Smooth muscle cell of bladder (primary cell): ENCODE measurements around the gene MS4A12. TPM values are rescaled to one million over a fixed set of nuclear protein-coding genes. Genes with fewer than 3 reads are reported as not detected.

ENCODE experiments used
- total RNA-seq: library from RNA; depleted of rRNA; stranded (reverse); fragments of >200 nt; gene quantifications from 2 replicates; pipeline ENCODE4 v1.2.3, GENCODE V29; 2014

MS4A12 gene, protein sequence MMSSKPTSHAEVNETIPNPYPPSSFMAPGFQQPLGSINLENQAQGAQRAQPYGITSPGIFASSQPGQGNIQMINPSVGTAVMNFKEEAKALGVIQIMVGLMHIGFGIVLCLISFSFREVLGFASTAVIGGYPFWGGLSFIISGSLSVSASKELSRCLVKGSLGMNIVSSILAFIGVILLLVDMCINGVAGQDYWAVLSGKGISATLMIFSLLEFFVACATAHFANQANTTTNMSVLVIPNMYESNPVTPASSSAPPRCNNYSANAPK
- not detected in 2 replicates for total RNA-seq

DNA sequence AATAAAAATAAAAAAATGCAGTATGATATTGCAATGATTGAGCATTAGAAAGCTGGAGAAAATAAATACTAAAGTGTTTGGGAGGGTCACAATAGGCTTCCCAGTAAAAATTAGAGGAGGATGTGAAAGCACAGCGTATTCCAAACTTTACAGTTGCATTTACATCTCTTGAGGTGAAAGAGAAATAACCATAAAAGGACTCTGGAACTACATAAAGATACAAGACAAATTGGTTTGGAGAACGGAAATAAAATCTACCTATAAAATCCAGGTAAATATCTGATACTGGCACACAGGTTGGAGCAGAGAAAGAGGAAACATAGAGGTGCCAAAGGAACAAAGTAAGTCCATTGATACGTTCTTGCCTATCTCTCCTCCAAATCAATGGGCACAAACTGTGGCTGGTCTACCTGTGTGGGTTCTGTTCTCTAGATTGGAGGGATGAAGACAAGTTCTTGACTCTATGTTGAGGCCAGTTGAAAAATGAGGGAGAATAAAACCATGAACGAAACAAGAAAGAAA, at the start of gene MS4A12:
Gene MS4A12 (plus strand): TSS at position 291 of the 522 bp plus-strand sequence. CDS start 4,541 bp downstream, outside the sequence.

DNA sequence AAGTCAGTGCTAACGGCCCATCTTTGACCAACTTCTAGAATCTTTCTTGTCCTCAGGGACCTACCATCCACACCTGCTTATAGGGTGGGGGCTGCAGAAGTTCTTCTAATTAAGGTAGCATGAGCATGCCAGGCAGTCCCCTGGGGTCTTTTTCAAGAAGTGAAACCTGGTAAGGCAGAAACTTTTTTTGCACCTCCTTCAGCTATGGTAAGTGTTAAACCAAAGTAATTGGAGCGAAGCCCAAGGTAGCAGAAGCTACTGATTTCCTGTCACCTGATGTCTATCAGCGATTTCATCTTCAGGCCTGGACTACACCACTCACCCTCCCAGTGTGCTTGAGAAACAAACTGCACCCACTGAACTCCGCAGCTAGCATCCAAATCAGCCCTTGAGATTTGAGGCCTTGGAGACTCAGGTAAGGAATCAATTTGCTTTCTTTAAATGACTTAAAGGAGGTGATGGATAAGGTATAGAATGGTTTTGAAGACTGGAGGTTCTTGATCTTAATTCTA, 37.0 kb upstream of the MS4A12 start, which contains the start of gene MS4A1:
Gene MS4A1 (plus strand): TSS at position 317 of the 512 bp plus-strand sequence. CDS start 6,528 bp downstream, outside the sequence.

DNA sequence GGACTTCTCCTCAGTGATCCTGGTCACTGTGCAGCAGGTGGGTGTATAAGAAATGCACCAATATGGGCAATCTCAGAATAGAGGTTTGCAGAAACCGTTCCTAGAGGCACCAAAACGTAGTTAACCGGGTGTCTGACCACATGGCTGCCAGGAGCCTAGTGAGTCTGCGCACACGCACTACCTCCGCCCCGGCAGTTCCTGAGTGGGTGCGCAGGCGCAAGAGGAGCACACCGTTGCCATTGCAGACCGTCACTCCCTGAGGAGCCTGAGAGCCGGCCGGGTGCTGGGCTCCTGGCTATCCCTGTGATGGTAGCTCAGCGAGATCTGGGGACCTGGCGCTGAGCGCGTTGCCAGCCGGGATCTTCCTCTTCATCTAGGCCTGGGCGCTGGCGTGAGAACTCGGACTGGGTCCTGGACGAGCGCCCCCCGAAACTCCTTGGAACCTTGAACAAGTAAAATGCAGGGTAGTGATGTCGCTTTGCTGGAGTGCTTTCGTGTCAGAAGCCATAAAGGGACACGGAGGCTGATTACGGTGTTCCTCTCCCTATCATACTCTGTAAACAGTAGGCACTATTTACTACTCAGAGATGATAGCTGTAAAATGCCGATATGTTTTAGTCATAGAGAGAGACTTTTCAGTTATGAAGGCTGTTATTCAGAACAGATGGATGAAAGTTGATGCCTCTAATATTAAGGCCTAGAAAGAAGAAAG, 22.7 kb downstream of the MS4A12 start, which contains the start of gene MS4A13:
Gene MS4A13 (plus strand): TSS at position 249 of the 712 bp plus-strand sequence. CDS start 2,692 bp downstream, outside the sequence.

Other genes starting within 250 kb of the MS4A12 start
- gene MS4A4E, start 249.6 kb upstream of the MS4A12 start, total RNA-seq: not detected in 2 replicates
- not detected in 2 replicates for gene MS4A4A, start 212.1 kb upstream of the MS4A12 start, total RNA-seq
- not detected in 2 replicates for gene MS4A6E, start 165.5 kb upstream of the MS4A12 start, total RNA-seq
- gene MS4A7, start 114.2 kb upstream of the MS4A12 start, total RNA-seq: not detected in 2 replicates
- not detected in 2 replicates for gene MS4A14, start 96.3 kb upstream of the MS4A12 start, total RNA-seq
- not detected in 2 replicates for gene MS4A5, start 63.2 kb upstream of the MS4A12 start, total RNA-seq
- gene MS4A1, start 36.9 kb upstream of the MS4A12 start, total RNA-seq: not detected in 2 replicates
- gene MS4A13, start 22.6 kb downstream of the MS4A12 start, total RNA-seq: not detected in 2 replicates
- gene MS4A8, start 206.8 kb downstream of the MS4A12 start, total RNA-seq: not detected in 2 replicates
- not detected in 2 replicates for gene MS4A18, start 231.9 kb downstream of the MS4A12 start, total RNA-seq